ENCODE measurements around the gene VAV2. TPM values are rescaled to one million over a fixed set of nuclear protein-coding genes. Genes with fewer than 3 reads are reported as not detected.

The VAV2 gene
- total RNA-seq, 1 donor from 2014 or later = 12.7 TPM

DNA sequence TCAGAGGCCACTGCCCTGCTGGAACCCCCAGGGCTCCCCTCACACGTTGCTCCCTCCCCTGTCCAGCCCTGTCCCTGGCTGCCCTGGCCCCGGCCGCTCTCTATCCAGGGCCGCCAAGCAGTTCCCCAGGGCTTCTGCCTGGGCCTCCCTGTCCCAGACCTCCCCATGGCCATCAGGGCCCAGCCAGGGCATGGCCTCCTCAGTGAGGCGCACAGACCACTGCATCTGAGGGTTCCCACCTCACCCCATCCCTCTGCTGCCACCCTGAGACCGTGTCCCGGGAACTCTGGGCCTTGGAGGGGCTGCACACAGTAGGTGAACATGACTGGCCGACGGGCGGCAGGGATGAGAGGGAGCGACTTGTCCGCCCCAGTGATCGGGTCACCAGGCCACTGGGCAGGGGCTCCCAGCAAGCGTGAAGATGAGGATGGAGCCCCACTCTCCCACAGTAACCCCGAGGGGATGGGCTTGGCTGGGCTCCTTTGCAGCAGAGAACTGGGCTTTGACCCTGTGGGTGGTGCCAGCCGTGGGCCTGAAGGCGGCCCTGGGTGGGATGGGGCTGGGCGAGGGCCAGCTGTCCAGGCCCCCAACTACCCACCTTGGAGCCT, 145.5 kb downstream of the VAV2 start:
- Histone ChIP-seq H3K36me3 (no peaks in the 10 kb centered on the region), H3K27ac (no peak overlapping the region), H3K9me3 (no peaks in the 10 kb centered on the region), H3K4me3 (no peak overlapping the region), H3K27me3 (no peaks in the 10 kb centered on the region), H3K4me1 (no peaks in the 10 kb centered on the region)
- intact Hi-C loops (cut with DNase I) = no loop called here
- TF ChIP-seq, protein P1, sequence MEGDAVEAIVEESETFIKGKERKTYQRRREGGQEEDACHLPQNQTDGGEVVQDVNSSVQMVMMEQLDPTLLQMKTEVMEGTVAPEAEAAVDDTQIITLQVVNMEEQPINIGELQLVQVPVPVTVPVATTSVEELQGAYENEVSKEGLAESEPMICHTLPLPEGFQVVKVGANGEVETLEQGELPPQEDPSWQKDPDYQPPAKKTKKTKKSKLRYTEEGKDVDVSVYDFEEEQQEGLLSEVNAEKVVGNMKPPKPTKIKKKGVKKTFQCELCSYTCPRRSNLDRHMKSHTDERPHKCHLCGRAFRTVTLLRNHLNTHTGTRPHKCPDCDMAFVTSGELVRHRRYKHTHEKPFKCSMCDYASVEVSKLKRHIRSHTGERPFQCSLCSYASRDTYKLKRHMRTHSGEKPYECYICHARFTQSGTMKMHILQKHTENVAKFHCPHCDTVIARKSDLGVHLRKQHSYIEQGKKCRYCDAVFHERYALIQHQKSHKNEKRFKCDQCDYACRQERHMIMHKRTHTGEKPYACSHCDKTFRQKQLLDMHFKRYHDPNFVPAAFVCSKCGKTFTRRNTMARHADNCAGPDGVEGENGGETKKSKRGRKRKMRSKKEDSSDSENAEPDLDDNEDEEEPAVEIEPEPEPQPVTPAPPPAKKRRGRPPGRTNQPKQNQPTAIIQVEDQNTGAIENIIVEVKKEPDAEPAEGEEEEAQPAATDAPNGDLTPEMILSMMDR (IDR thresholded peaks at IDR 0.05) = no peak
- DNase-seq (ENCODE audit: low spot score in 2 of 2) = no peak

DNA sequence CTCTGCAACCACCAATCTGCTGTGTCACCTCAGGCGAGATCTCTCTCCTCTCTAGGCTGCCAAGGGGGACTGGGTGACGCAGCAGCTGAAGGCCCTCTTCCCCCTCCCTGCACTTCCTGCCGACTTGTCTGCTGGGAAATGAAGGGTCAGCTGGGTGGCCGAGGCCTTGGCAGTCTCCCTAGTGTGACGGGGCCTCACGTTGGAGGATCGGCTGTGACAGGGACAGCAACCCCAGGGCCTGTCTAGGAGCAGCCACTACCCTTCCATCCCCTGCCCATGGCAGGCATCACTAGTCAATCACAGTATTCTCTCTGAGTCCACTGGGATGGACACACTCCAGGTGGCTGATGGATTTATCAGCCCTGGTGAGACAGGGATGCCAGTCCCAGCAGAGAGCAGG, 146.7 kb downstream of the VAV2 start:
- intact Hi-C loops (cut with DNase I) = no loop called here
- Histone ChIP-seq H3K36me3 (no peaks in the 10 kb centered on the region), H3K27me3 (no peaks in the 10 kb centered on the region), H3K4me1 (no peaks in the 10 kb centered on the region), H3K9me3 (no peaks in the 10 kb centered on the region), H3K4me3 (peak overlapping the region in 1 of 2 donors; percentile 34), H3K27ac (peak overlapping the region in 1 of 2 donors; percentile 52)
- peak; percentile 56 to 85 for DNase-seq (ENCODE audit: low spot score in 2 of 2)
- TF ChIP-seq, protein P1 (IDR thresholded peaks at IDR 0.05) = no peak

DNA sequence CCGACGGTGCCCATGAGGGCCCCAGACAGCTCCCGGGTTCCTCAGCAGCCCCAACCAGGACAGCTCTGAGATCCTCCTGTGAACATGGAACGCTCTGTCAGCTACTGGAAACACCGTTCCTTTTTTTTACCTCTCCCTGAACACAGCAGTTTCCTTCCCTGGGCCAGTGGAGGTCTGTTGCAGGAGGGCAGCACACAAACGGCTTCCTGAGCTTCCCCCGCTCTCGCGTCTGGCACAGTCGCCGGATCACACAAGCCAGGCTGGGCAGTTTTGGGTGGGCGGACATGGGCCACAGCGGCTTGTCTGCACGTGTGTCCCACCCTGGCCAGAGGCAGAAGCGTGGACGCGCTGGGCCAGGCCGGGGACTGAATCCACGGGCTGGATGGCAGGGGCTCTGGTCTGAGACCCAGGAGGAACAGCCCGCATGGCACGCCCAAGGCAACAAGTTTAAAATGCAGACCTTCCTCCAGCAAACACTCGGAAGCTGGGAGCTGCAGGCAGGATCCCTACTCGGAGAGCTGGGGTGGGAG, 147.2 kb downstream of the VAV2 start:
- H3K4me3 ChIP-seq = peak overlapping the region in 1 of 2 donors; percentile 34
- peak overlapping the region in 1 of 2 donors; percentile 52 for H3K27ac ChIP-seq
- no peak for DNase-seq (ENCODE audit: low spot score in 2 of 2)
- intact Hi-C loops (cut with DNase I) = no loop called here
- TF ChIP-seq, protein P1 (IDR thresholded peaks at IDR 0.05) = no peak
- H3K4me1 ChIP-seq = no peaks in the 10 kb centered on the region
- H3K9me3 ChIP-seq = no peaks in the 10 kb centered on the region
- no peaks in the 10 kb centered on the region for H3K36me3 ChIP-seq
- no peaks in the 10 kb centered on the region for H3K27me3 ChIP-seq

DNA sequence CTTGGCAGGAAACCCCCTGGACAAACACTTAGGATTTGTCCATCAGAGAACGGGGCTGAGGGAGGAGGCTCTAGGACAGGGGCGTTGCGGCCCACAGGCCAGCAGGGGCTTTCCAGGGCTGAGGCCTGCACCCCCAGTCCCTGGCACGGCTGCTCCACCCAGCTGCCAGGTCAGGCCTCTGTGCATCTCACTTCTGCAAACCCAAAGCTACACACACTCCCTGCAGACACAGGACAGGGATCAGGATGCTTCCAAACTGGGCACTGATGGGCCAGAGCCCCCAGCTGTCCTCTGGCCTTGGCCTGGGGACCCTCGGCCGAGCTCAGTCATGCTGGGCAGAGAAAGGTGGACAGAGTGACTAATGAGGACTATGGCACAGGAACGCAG, 147.7 kb downstream of the VAV2 start:
- Histone ChIP-seq H3K9me3 (no peaks in the 10 kb centered on the region), H3K27me3 (no peaks in the 10 kb centered on the region), H3K4me3 (peak overlapping the region in 1 of 2 donors; percentile 34), H3K27ac (peak overlapping the region in 1 of 2 donors; percentile 52), H3K4me1 (no peaks in the 10 kb centered on the region), H3K36me3 (no peaks in the 10 kb centered on the region)
- TF ChIP-seq, protein P1 (IDR thresholded peaks at IDR 0.05) = no peak
- no peak for DNase-seq (ENCODE audit: low spot score in 2 of 2)
- intact Hi-C loops (cut with DNase I) = no loop called here

DNA sequence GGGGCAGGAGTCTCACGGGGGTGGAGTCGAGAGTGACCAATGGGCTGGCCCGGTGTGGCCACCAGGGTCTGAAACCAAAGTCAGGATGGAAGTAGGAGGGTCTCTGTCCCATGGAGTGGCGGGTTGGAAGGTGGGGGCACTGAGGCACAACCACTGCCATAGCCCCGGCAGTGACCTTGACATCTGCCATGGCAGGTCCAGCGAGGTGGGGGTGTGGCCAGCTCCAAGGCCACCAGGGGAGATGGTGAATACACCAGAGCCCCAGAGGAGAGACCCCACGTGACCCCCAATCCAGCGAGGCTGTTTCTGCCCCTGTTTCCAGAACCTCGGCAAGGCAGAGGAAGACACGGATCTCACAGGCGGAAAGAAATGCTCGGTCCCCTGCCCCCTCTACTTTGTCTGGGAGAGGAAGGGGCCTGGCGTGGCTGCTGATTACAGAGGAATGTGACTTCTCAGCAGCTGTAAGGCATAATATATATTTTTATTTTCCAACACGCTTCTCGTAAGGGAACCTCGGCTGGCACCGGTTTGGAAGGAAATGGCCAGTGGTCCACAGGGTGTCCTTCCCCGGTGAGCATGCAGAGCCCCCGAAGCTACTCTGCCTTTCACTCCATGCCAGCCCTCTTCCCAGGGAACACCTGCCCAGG, 148.2 kb downstream of the VAV2 start:
- Histone ChIP-seq H3K27me3 (no peaks in the 10 kb centered on the region), H3K36me3 (no peaks in the 10 kb centered on the region), H3K4me3 (no peak overlapping the region), H3K27ac (no peak overlapping the region), H3K4me1 (no peaks in the 10 kb centered on the region), H3K9me3 (no peaks in the 10 kb centered on the region)
- TF ChIP-seq, protein P1 (IDR thresholded peaks at IDR 0.05) = no peak
- DNase-seq (ENCODE audit: low spot score in 2 of 2) = no peak
- intact Hi-C loops (cut with DNase I) = no loop called here
